ENCODE results near the gene PRM1. TPM values are rescaled to one million over a fixed set of nuclear protein-coding genes. Genes with fewer than 3 reads are reported as not detected.

PRM1 gene
- total RNA-seq, 1 experiment from 2014 or later, result not detected

GRCh38 chr16:11253995-11254912 is 26.9 kb downstream of the PRM1 start:
- H3K9me3 ChIP-seq (ENCODE audit: insufficient read depth, low read depth), result no peaks in the 10 kb centered on the region
- no peak overlapping the region for H3K27ac ChIP-seq
- H3K79me2 ChIP-seq (ENCODE audit: low read depth), result no peaks in the 10 kb centered on the region
- no peak for TF ChIP-seq EZH2 (IDR thresholded peaks at IDR 0.05; ENCODE audit: low read depth)
- TF ChIP-seq, protein P1, sequence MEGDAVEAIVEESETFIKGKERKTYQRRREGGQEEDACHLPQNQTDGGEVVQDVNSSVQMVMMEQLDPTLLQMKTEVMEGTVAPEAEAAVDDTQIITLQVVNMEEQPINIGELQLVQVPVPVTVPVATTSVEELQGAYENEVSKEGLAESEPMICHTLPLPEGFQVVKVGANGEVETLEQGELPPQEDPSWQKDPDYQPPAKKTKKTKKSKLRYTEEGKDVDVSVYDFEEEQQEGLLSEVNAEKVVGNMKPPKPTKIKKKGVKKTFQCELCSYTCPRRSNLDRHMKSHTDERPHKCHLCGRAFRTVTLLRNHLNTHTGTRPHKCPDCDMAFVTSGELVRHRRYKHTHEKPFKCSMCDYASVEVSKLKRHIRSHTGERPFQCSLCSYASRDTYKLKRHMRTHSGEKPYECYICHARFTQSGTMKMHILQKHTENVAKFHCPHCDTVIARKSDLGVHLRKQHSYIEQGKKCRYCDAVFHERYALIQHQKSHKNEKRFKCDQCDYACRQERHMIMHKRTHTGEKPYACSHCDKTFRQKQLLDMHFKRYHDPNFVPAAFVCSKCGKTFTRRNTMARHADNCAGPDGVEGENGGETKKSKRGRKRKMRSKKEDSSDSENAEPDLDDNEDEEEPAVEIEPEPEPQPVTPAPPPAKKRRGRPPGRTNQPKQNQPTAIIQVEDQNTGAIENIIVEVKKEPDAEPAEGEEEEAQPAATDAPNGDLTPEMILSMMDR (conservative IDR thresholded peaks at IDR 0.05), result no peak; the same call in 1 of the 2 replicates
- ChIA-PET CTCF (interaction anchor here (0.5 to 3.7 kb wide), 8 partner anchors 121 to 291 kb away, joined by 3 to 25 read pairs (median 4); no protein-coding TSS in a partner anchor), POLR2A (ENCODE audit: unreplicated experiment) (interaction anchor here (0.7 kb wide), 2 partner anchors 83 to 283 kb away, joined by 3 read pairs; no protein-coding TSS in a partner anchor)
- H3K9me2 ChIP-seq (ENCODE audit: insufficient read depth), result no peaks in the 10 kb centered on the region
- H3F3A ChIP-seq (ENCODE audit: insufficient read depth, low read depth), result peaks cover 7% of the 10 kb centered on the region; the same call in 1 of the 2 replicates
- peak overlapping the region; percentile 96 for H3K4me2 ChIP-seq
- H2AFZ ChIP-seq, result peak overlapping the region; percentile 95
- DNase-seq, result no peak
- H3K27me3 ChIP-seq (ENCODE audit: insufficient read depth, low read depth), result no peaks in the 10 kb centered on the region
- H3K4me1 ChIP-seq (replicated peaks; ENCODE audit: insufficient read depth), result peaks cover 23% of the 10 kb centered on the region
- intact Hi-C loops (cut with micrococcal nuclease; ENCODE audit: unreplicated experiment), result loop anchor here (2.0 to 10.0 kb wide), 2 partner anchors 53 to 199 kb away; no protein-coding TSS in a partner anchor
- peak overlapping the region; percentile 96 for H3K4me3 ChIP-seq
- H4K20me1 ChIP-seq (ENCODE audit: insufficient read depth), result no peaks in the 10 kb centered on the region
- H3K36me3 ChIP-seq (ENCODE audit: low read depth), result no peaks in the 10 kb centered on the region
- BruUV-seq (replicated peaks), result no TSS peak

DNA sequence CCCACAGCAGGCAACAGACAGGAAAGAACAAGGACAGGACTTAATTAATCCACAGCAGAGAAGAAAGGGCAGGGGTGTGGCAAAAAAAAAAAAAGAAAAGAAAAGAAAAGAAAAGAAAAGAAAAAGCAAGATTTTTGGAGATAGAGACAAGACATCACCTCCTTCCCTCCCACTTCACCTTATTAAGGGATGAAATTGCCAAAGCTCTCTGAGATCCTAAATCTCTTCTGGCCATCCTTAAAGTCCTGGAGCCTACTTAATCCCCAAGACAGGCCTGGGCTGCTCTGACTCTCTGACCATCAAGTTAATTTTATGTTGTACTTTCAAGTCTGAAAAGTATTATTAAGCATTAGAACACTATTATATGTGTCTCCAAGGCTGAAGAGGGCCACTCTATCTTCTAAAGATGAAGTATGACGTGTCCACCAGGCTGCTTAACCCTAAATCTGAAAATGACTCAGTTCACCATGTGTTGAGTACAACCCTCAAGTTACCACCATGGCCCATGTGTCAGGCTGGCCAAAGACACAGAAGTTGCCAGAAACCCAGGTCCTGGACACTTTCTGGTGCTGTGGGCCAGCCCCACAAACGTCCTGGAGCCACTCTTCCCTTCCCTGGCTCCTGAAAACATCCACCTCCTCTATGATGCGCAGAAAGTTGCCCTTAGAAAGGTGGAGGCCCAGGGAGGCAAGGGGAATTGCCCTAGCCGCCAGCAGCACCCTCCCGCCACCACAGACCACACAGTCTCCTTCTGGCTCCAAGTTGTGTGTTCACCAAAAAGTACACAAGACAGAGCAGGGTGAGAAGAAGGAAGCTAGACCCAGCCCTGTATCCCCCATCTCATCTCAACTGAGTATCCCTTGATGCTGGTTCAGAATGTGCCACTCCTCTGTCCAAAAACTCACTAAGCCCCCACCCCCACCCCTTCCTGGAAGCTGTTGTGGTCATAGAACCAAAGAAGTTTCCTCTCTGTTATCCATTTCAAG is 27.8 kb downstream of the PRM1 start:
- Histone ChIP-seq H3K27ac (no peak overlapping the region), H3K4me1 (replicated peaks; ENCODE audit: insufficient read depth) (peaks cover 23% of the 10 kb centered on the region), H4K20me1 (ENCODE audit: insufficient read depth) (no peaks in the 10 kb centered on the region), H3K4me2 (peak overlapping the region; percentile 28; the same call in 1 of the 2 replicates), H2AFZ (no peak overlapping the region), H3K36me3 (ENCODE audit: low read depth) (no peaks in the 10 kb centered on the region), H3K79me2 (ENCODE audit: low read depth) (no peaks in the 10 kb centered on the region), H3K9me3 (ENCODE audit: insufficient read depth, low read depth) (no peaks in the 10 kb centered on the region), H3K9me2 (ENCODE audit: insufficient read depth) (no peaks in the 10 kb centered on the region), H3F3A (ENCODE audit: insufficient read depth, low read depth) (peaks cover 7% of the 10 kb centered on the region; the same call in 1 of the 2 replicates), H3K4me3 (no peak overlapping the region), H3K27me3 (ENCODE audit: insufficient read depth, low read depth) (no peaks in the 10 kb centered on the region)
- intact Hi-C loops (cut with micrococcal nuclease; ENCODE audit: unreplicated experiment), result loop anchor here (10.0 kb wide), 1 partner anchor 199 kb away; no protein-coding TSS in a partner anchor
- TF ChIP-seq, protein P1 (conservative IDR thresholded peaks at IDR 0.05), result no peak
- no peak for TF ChIP-seq EZH2 (IDR thresholded peaks at IDR 0.05; ENCODE audit: low read depth)
- TSS peak; percentile 32 for BruUV-seq (replicated peaks)
- no peak for DNase-seq
- POLR2A ChIA-PET (ENCODE audit: unreplicated experiment), result no interaction called here
- CTCF ChIA-PET, result interaction anchor here (3.7 kb wide), 1 partner anchor 270 kb away, joined by 25 read pairs; no protein-coding TSS in a partner anchor

GRCh38 chr16:11252482-11252931 is 28.6 kb downstream of the PRM1 start:
- Histone ChIP-seq H3K9me2 (ENCODE audit: insufficient read depth) (no peaks in the 10 kb centered on the region), H3K4me3 (no peak overlapping the region), H3K79me2 (ENCODE audit: low read depth) (no peaks in the 10 kb centered on the region), H3F3A (ENCODE audit: insufficient read depth, low read depth) (peaks cover 7% of the 10 kb centered on the region; the same call in 1 of the 2 replicates), H4K20me1 (ENCODE audit: insufficient read depth) (no peaks in the 10 kb centered on the region), H3K4me1 (replicated peaks; ENCODE audit: insufficient read depth) (peaks cover 22% of the 10 kb centered on the region), H3K9me3 (ENCODE audit: insufficient read depth, low read depth) (no peaks in the 10 kb centered on the region), H3K4me2 (no peak overlapping the region), H3K27ac (no peak overlapping the region), H2AFZ (no peak overlapping the region), H3K36me3 (ENCODE audit: low read depth) (no peaks in the 10 kb centered on the region), H3K27me3 (ENCODE audit: insufficient read depth, low read depth) (no peaks in the 10 kb centered on the region)
- ChIA-PET POLR2A (ENCODE audit: unreplicated experiment) (no interaction called here), CTCF (no interaction called here)
- intact Hi-C loops (cut with micrococcal nuclease; ENCODE audit: unreplicated experiment), result loop anchor here (10.0 kb wide), 1 partner anchor 198 kb away; no protein-coding TSS in a partner anchor
- DNase-seq, result no peak
- TF ChIP-seq, protein P1 (conservative IDR thresholded peaks at IDR 0.05), result no peak
- TF ChIP-seq EZH2 (IDR thresholded peaks at IDR 0.05; ENCODE audit: low read depth), result no peak
- no TSS peak for BruUV-seq (replicated peaks)

Data from PC-9 (cell line).